HG02884 (cell line): ENCODE results near the gene ABCC1.
A peak's percentile ranks its signal among the peaks of the same experiment; 100 is the strongest.
"Not testable (repeated sequence)": the region's sequence is repeated elsewhere in the genome, so short reads cannot be mapped to it uniquely, and the experiment has no call there.

ENCODE experiments used
- ATAC-seq: cut with Tn5 transposase; IDR thresholded peaks from one replicate; pipeline ENCODE4 v1.9.1; 2021; ENCODE audit warnings: mild to moderate bottlenecking, moderate library complexity; ENCODE audit not compliant: unreplicated experiment

ABCC1 gene

DNA sequence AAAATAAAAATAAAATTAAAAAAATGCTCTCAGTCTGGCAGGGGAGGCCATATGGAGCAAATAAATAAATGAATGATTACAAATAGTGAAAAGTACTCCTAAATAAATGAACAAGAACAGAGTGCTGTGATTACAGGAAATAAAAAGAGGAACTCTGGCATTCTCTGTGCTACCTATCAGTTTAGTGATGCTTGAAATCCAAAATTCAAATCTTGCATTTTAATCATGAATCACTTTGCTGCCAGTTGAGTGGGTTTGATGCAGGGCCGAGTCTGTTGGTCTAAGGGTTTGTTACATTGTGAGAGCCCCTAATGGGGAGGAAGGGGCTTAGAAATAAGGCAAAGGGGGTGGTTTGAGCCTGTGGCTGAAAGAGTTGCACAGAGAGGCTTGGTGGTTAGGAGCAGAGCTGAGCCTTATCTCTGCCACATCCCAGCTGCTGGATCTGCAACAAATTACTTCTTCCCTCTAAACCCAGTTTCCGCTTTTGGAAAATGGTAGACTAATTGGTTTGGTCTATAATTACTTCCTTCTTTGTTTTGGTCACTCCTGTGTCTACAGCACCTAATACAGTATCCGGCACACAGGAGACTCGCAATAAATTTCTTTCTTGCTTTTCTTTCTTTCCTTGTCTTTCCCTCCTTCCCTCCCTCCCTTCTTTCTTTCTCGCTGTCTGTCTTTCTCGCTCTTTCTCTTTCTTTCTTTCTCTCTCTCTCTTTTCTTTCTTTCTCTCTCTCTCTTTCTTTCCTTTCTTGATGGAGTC is 6.3 kb upstream of the ABCC1 start:
- no peak for ATAC-seq

DNA sequence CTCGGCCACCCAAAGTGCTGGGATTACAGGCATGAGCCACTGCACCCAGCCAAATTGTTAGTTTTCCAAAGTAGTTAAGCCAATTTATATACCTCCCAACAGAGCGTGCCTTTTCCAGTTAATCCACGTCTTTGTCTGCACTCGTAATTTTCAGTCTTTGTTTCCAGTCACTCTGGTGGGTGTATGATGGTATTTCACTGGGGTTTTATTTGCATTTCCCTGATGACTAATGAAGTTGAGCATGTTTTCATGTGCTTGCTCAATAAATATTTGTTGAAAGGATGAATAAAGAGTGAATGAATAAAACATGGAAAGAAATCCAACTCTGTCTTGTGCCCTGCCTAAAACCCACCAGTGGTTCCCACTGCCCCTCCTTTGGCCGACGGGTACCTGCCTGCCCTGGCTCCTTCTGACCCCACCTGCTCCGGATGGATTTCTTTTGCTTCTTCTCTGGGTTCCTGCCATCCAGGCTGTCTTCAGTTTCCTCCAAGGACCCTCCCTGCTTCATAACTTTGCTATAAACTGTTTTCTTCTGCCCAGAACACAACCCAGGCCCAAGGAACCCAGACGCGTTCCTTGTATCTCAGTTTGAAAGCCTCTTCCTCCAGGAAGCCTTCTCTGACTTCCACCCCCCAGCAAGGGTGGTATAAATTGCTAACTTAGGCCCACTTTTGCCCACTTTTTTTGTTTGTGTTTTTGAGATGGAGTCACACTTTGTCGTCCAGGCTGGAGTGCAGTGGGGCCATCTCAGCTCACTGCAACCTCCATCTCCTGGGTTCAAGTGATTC is 3.0 kb upstream of the ABCC1 start:
- ATAC-seq = no peak

DNA sequence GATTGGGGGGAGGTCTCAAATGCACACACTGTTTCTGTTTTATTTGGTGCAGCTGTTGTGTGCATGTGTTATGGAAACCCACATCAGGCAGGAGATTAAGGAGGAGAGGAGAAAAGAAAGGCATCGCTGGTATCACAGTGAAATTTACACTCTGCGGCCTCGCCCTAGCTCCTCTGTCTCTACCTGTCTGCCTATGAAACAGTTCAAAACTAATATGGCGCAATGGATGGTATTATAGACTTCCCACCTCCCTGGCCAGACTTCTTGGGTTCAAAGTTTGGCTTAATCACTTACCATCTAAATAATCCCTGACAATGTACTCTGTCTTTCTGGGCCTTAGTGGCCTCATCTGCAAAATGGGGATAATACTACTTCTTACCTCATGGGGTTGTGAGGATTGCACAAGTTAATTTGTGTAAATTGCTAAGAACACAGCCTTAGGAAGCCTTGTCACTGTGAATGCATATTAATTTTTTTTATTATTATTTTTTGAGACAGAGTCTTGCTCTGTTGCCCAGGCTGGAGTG is 1.4 kb upstream of the ABCC1 start:
- no peak for ATAC-seq

DNA sequence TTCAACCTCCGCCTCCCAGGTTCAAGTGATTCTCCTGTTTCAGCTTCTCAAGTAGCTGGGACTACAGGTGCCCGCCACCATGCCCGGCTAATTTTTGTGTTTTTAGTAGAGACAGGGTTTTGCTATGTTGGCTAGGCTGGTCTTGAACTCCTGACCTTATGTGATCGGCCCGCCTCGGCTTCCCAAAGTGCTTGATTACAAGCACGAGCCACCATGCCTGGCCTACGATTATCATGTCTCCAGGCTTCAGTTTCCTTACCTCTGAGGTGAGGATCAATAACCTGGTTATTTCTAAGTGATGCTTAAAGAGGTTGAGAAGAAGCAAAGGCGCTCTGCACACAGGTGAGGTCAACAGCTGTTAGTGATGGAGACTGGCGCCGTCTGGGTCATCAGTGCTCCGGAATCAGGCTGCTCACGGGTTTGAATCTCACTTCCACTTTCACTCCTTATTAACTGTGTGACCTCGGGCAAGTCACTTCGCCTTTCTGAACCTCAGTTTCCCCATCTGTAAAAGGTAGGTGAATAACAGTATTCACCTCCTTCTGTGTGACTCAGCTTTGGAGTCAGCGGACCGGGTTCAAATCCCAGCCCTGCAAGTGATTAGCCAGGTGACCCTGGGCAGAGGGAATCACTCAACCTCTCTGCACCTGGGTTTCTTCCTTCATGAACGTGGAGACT is 745 bp upstream of the ABCC1 start:
- ATAC-seq = peak; percentile 30

DNA sequence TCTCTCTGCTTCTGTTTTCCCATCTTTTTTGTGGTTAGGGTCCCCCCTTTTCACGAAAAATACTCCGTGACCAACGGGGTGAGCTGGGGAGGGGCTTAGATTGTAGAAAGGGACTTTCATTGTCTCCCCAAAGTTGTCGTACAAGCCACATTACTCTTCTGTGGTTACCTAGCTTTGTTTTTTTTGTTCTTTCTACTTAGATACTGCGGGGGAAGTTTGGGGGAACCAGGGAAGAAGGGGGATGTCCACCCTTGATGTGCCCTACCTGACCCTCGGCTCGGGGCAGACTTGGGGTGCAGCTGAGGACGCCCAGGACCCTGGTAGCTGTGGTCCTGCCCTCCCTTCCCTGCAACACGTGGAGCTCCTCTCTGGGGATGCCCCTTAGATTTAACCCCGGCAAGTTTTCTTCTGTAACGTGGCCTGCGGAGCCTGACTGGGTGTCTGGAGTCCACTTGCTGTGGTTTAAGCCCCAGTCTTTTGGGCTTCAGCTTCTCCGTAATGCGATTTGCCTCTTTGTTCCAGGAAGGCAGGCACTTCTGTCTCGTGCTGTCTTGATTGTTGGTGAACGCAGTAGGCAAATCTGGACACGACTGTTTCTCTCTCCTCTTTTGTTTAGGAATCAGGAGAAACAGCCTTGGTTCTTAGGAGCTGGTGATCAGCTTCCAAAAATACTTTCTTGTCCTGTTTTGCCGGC is 892 bp downstream of the ABCC1 start:
- no peak for ATAC-seq

DNA sequence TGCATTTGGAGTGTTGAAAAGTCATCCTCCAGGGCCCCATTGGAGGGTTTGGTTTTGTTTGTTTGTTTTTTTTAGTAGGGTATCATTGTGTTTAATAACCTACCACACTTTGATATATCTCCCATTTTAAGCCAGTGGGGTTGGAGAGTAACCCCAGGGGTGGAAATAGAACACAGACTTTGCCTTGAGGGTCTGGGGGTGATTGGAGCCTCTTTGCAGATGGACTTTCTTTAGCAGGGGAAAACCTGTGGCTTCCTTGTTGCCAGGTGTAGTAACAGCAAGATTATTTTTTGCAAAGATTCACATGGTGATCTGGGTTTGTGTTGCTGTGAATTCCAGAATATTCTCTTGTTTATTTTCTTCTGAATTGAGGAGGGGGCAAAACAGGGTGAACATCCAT is 1.5 kb downstream of the ABCC1 start:
- ATAC-seq = no peak

DNA sequence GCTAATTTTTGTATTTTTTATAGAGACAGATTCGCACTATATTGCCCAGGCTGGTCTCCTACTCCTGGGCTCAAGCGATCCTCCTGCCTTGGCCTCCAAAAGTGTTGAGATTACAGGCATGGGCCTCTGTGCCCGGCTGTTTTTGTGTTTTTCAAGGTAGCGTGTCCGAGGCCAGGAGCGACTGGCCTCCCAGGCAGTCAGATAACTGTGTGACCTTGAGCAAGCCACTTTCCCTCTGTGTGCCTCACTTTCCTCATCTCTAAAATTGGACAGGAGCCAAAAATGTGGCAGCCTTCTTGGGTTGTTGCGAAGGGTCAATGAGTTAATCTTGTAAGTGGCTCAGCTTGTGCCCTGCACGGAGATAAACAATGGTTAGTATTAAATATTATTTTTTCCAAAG is 2.4 kb downstream of the ABCC1 start:
- no peak for ATAC-seq

DNA sequence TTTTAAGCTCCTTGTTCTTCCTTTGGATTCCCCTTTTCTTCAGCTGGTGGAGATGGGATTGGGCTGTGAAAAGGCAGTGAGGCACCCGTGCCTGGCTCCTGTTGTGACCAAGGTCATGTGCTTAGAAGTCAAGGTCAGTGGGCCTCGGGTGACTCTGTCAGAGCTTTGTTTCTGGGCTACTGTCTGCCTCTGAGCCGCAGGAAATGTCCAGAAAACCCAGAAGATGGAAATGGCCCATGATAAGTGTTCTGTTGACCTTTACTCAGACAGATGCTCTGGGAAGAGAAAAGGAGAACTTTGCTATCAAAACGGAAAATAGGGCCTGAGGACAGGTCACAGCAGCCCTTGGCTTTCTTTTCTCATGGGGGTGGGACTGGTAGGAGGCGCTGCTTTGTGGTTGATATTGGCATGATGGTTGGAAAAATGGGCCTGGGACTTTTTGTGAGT is 2.9 kb downstream of the ABCC1 start:
- ATAC-seq = no peak

DNA sequence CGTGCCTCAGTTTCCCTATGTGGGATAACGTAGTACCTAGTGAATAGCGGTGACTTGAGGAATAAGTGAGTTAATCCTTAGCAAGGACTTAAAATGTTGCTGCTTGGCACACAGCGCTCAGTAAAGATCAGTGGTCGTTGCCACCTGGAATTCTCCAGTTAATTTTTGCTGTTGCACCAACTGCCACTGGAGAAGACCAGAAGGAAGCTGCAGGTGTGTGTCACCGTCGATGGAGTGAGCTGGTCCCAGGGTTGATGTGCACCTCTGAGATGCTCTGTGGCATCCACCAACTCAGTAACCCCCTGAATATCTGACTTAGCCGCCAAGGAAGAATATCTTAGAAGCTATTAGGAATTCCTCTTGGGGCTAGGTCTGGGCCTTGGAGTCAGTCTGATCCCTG is 4.1 kb downstream of the ABCC1 start:
- no peak for ATAC-seq

DNA sequence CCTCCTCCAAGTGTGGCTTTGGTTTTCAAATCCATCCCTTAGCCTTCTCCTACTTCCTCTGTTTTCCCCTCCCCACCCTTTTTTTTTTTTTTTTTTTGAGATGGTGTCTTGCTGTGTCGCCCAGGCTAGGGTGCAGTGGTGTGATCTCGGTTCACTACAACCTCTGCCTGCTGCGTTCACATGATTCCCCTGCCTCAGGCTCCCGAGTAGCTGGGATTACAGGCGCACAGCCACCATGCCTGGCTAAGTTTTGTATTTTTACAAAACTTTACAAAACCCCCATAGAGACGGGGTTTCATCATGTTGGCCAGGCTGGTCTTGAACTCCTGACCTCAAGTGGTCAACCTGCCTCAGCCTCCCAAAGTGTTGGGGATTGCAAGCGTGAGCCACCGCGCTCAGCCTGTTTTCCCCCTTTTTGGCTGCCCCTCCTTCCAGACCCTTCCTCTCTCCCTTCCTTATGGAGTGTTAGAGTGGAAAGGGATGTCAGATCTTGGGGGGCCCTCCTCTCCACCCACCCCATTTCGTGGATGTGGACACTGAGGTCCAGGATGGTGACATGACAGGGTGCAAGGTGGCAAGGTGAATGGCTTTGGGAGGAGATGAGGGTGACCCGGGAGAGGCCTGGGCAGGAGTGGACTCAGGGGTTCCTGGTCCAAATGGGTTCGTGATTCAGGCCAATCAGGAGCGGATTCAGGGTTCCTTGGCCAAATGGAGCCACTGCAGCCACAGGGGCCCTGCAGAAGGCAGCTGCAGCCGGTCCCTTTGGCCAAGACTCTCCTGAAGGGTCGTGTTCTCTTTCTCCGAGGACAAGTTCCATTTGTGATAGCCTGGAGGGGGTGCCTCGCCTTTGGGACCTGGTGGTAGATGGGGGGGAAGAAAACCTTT is 4.8 kb downstream of the ABCC1 start:
- ATAC-seq = no peak

DNA sequence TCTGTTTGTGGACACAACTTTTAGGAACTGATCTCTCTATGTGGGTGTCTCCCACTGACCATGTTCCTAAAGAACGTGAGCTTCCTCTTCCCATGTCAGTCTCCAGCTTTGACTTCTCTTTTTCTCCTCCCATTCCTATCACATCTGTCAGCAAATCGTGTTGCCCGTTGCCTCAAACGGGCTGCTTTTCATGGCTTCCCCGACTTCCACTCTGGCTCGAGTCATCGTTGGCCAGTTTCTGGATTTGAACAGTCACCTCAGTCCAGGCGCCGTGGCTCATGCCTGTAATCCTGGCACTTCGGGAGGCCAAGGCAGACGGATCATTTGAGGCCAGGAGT is 5.4 kb downstream of the ABCC1 start:
- ATAC-seq = no peak

DNA sequence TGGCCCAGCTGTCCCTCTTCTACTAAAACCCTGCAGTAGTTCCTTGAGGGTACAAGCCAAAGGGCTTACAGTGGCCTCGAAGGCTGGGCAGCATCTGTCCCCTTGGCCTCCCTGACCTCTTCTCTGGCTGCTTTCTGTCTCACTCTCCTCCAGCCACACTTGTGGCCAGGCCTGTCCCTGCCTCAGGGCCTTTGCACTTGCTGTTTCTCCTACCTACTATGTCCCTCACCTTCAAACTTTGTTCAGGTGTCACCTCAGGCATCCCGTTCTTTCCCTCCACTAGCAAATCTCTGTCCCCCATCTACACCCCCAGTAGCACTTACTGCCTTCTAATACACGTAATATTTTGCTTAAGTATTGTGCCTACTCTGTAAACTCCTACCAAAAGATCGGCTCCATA is 6.0 kb downstream of the ABCC1 start:
- ATAC-seq = no peak

DNA sequence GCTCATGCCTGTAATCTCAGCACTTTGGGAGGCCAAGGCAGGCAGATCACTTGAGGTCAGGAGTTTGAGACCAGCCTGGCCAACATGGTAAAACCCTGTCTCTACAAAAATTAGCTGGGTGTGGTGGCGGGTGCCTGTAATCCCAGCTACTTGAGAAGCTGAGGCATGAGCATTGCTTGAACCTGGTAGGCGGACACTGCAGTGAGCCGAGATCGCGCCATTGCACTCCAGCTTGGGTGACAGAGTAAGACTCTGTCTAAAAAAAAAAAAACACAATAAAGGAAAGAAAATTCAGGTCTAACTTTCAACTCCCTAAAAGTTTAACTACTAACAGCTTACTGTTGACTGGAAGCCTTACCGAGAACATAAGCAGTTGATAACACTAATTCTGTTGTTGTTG is 6.7 kb downstream of the ABCC1 start:
- ATAC-seq = not testable (repeated sequence)

DNA sequence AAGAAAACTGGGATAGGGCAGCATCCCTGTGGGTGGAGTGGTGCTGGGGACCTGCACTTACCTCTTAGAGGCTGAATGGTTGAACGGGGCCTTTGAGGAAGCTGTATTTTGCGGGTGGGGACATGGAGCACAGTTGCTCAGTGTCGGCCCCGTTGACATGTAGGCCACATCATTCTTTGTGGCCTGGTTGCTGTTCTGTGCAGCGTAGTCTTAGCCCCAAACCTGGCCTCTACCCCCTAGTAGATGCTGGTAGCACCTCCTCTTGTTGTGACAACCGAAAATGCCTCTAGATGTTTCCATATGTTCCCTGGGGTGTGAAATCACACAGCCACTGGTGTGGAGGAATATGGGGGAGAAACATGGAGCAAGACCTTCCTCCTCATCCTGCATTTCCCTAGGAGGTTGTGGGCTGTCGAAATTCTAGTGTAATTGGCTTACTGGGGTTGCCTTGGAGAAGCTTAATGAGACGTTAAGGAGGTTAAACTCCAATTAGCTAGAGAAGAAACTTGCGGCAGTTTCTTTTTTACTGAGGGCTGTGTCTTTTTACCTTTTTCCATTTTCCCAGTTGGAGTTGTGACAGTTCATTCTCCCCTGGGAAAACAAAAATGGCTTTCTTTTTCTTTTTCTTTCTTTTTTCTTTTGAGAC is 9.4 kb downstream of the ABCC1 start:
- no peak for ATAC-seq

DNA sequence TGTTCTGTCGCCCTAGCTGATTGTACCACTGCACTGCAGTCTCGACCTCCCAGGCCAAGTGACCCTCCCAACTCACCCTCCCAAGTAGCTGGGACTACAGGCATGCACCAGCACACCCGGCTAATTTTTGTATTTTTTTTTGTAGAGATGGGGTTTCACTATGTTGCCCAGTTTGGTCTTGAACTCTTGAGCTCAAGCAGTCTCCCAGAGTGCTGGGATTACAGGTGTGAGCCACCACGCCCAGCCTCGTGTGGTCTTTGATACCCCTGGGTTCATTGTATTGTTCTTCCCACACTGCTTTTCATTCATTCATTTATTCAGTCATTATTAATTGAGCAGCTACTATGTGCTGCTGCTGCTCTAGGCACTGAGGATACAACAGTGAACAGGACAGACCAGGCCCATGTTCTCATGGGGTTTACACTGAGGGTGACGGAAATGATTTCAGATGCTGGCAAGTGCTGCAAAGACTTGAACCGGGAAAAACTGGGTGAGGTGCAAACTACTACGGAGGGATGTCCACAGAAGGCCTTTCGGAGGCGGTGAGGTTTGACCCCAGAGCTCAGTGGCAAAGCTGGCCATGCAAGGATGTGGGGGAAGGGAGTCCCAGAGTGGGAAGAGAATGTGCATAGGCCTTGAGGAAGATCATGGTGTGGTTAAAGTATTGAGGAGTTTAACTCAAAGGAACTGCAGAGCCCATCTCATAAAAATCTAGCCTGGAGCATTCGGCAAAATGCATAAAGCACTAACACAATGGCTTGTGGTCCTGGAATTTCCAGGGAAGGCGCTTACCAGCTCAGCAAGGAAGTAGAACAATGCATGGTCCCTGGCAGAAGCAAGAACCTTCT is 10.9 kb downstream of the ABCC1 start:
- no peak for ATAC-seq

DNA sequence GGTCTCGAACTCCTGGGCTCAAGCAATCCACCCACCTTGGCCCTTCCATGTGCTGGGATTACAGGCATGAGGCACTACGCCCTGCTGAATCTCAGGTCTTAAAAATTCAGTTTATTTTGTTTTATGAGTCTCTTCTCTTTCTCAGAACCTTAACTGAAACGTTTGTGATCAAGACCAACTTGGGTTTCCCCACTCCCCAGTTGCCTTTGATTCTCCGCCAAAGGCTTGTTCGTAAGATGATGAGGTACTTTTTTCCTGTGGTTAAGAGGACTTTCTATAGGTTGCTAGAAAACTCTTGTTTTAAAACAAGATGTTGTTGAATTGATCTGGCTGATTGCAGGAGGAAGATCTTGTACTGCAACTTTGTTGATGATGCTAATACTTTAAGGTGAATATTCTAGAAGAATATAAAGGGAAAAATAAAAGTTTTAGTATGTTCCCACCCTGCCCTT is 11.7 kb downstream of the ABCC1 start:
- ATAC-seq = peak; percentile 70

DNA sequence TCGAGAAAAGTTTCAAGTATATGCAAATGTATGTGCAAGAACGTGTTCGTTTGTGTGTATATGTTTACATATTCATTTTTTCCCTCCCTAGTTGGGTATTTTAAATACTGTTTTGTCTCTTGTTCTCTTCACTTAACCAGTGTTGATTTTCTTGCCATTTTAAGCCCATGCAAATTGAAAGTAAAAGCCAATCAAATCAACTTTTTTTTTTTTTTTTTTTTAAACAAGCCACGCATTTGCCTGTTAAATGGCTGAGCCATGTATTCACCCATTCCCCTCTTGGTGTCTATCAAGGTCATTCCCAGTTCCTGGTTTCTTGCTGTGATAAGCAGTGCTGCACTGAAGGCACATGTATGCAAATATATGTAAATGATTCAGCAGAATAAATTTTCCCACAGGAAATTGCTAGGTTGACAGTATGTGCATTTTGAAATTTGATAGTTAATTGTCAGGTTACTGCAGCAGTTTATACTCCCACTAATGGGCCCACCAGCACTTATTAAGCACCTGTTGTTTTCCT is 12.2 kb downstream of the ABCC1 start:
- ATAC-seq = peak; percentile 25

DNA sequence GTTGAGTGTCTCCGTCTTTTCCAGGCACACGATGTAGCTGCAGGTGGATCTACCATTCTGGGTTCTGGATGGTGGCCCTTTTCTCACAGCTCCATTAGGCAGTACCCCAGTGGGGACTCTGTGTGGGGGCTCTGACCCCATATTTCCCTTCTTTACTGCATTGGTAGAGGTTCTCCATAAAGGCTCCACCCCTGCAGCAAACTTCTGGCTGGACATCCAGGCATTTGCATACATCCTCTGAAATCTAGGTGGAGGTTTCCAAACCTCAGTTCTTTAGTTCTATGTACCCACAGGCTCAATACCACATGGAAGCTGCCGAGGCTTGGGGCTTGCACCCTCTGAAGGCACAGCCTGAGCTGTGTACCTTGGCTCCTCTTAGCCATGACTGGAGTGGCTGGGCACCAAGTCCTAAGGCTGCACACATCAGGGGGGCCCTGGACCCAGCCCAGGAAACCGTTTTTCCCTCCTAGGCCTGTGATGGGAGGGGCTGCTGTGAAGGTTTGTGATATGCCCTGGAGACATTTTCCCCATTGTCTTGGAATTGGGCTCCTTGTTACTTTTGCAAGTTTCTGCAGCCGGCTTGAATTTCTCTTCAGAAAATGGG is 14.0 kb downstream of the ABCC1 start:
- no peak for ATAC-seq
